Breast epithelium (tissue), 4 donors: ENCODE results near the gene HS3ST3A1. TPM values are rescaled to one million over a fixed set of nuclear protein-coding genes. Genes with fewer than 3 reads are reported as not detected.

Experiments used
- DNase-seq, 2 donors: peaks; one replicate each; pipeline ENCODE4 v3.0.0-alpha.2; 2019; ENCODE audit warnings: low spot score in 2 of 2
- H3K27ac ChIP-seq, 2 donors: fragments of 200-600 bp; sonication (generic) in 1 of 2; one replicate each; pipeline ENCODE4 v1.5.1; 2016 to 2019; ENCODE audit warnings: mild to moderate bottlenecking in 1 of 2
- H3K27me3 ChIP-seq, 2 donors: fragments of 200-600 bp; sonication (generic) in 1 of 2; one replicate each; pipeline versions ENCODE4 v1.5.1 to v1.6.0; 2017 to 2019; ENCODE audit warnings: control low read depth in 1 of 2, mild to moderate bottlenecking in 1 of 2
- H3K36me3 ChIP-seq: fragments of 200-600 bp; one replicate; pipeline ENCODE4 v1.5.1; 2019
- H3K4me1 ChIP-seq, 2 donors: fragments of 200-600 bp; sonication (generic); one replicate each; pipeline ENCODE4 v1.5.1; 2016 to 2019; ENCODE audit warnings: control low read depth in 1 of 2
- H3K4me3 ChIP-seq, 3 donors: fragments of 200-600 bp; sonication (generic); 1 replicate in 2 of 3; 2 replicates in 1 of 3; pipeline ENCODE4 v1.5.1; 2016 to 2019; ENCODE audit warnings: mild to moderate bottlenecking in 3 of 3, moderate library complexity in 2 of 3
- H3K9me3 ChIP-seq, 2 donors: fragments of 200-600 bp; sonication (generic) in 1 of 2; one replicate each; pipeline ENCODE4 v1.5.1; 2016 to 2019; ENCODE audit warnings: control low read depth in 1 of 2
- POLR2A ChIP-seq: fragments of 450-650 bp; IDR thresholded peaks from one replicate; pipeline ENCODE4 v1.6.1; 2016; ENCODE audit warnings: antibody characterized with exemption, mild to moderate bottlenecking, moderate library complexity
- POLR2AphosphoS5 ChIP-seq, 3 donors: sonication (generic); formaldehyde crosslinking; IDR thresholded peaks; one replicate each; pipeline ENCODE4 v1.6.1; 2017; ENCODE audit warnings: antibody characterized with exemption in 3 of 3
- intact Hi-C: fragments of 100-400 bp; cut with DNase I; formaldehyde crosslinking; loops from one replicate; pipeline ENCODE4 v1.15.1; 2023; ENCODE audit warnings: low total_unique reads
- total RNA-seq, 3 donors: library from RNA; depleted of rRNA; stranded (reverse); fragments of >200 nt; gene quantifications; one replicate each; pipeline ENCODE4 v1.1.0, GENCODE V29; 2016
- TF ChIP-seq, protein P1 (sequence below), 3 donors: fragments of 450-650 bp; IDR thresholded peaks; one replicate each; pipeline ENCODE4 v1.5.1; 2016 to 2017; ENCODE audit warnings: antibody characterized with exemption in 3 of 3, mild to moderate bottlenecking in 3 of 3, moderate library complexity in 3 of 3

The HS3ST3A1 gene
- 1 to 10 TPM in 2 of 3 donors, under 1 TPM in 1; 0.66 to 1.4 (median 1.0) TPM for total RNA-seq

GRCh38 chr17:13601776-13602551, at the start of gene HS3ST3A1:
HS3ST3A1 (minus strand) TSS chr17:13601929; CDS start chr17:13601129, 800 bp downstream.
- Histone ChIP-seq H3K27ac (no peak within 1 kb of the TSS), H3K4me3 (peak within 1 kb of the TSS; percentile 35 to 70 (median 55)), H3K27me3 (peaks cover 3 to 40% of the 10 kb centered on the region in 2 donors), H3K9me3 (no peaks in the 10 kb centered on the region), H3K4me1 (peaks cover 4 to 7% of the 10 kb centered on the region in 2 donors), H3K36me3 (no peaks in the 10 kb centered on the region)
- intact Hi-C loops: loop anchor here (10.0 kb wide), 2 partner anchors 697 to 703 kb away; partner anchors contain the start of gene HS3ST3B1
- DNase-seq: no peak
- TF ChIP-seq POLR2A: no peak
- TF ChIP-seq POLR2AphosphoS5 (IDR thresholded peaks at IDR 0.05): no peak
- TF ChIP-seq, protein P1, sequence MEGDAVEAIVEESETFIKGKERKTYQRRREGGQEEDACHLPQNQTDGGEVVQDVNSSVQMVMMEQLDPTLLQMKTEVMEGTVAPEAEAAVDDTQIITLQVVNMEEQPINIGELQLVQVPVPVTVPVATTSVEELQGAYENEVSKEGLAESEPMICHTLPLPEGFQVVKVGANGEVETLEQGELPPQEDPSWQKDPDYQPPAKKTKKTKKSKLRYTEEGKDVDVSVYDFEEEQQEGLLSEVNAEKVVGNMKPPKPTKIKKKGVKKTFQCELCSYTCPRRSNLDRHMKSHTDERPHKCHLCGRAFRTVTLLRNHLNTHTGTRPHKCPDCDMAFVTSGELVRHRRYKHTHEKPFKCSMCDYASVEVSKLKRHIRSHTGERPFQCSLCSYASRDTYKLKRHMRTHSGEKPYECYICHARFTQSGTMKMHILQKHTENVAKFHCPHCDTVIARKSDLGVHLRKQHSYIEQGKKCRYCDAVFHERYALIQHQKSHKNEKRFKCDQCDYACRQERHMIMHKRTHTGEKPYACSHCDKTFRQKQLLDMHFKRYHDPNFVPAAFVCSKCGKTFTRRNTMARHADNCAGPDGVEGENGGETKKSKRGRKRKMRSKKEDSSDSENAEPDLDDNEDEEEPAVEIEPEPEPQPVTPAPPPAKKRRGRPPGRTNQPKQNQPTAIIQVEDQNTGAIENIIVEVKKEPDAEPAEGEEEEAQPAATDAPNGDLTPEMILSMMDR (IDR thresholded peaks at IDR 0.05): no peak

- Histone ChIP-seq H3K4me1 (no peaks in the 10 kb centered on the region), H3K27ac (no peak overlapping the region), H3K4me3 (no peak overlapping the region), H3K36me3 (no peaks in the 10 kb centered on the region), H3K9me3 (no peaks in the 10 kb centered on the region), H3K27me3 (no peaks in the 10 kb centered on the region)
- TF ChIP-seq POLR2AphosphoS5 (IDR thresholded peaks at IDR 0.05): no peak
- TF ChIP-seq, protein P1 (IDR thresholded peaks at IDR 0.05): no peak
- no peak for TF ChIP-seq POLR2A
- intact Hi-C loops: no loop called here
- no peak for DNase-seq
These were observed 48.5 kb upstream of the HS3ST3A1 start for GRCh38 chr17:13650096-13650675.

- DNase-seq: no peak
- Histone ChIP-seq H3K4me1 (no peaks in the 10 kb centered on the region), H3K27ac (no peak overlapping the region), H3K9me3 (no peaks in the 10 kb centered on the region), H3K36me3 (no peaks in the 10 kb centered on the region), H3K4me3 (no peak overlapping the region), H3K27me3 (no peaks in the 10 kb centered on the region)
- intact Hi-C loops: no loop called here
- TF ChIP-seq POLR2A: no peak
- TF ChIP-seq, protein P1 (IDR thresholded peaks at IDR 0.05): no peak
- no peak for TF ChIP-seq POLR2AphosphoS5 (IDR thresholded peaks at IDR 0.05)
These were observed 45.9 kb upstream of the HS3ST3A1 start for GRCh38 chr17:13647543-13648021.

DNA sequence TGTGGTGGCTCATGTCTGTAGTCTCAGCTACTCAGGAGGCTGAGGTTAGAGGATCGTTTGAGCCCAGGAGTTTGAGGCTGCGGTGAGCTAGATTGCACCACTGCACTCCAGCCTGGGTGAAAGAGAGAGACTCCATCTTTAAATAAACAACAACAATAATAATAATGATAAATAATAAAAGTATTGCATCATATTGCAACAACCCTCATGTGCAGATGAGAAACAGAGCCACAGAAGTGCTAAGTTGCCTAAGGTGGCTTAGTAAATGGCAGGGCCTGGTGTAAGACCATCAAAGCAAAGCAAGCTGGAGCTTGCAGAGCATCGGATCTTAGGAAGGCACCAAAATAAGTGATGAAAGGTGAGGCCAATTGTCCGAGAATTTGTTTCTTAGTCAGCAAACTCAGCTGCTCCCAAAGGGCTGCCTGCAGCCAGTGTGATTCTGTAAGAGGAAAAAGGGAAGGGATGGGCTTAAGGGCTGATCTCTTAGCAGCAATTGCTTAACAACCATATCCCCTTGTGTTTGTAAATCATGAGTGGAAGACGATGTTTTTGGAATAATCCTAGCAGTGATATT, 45.3 kb upstream of the HS3ST3A1 start:
- intact Hi-C loops: no loop called here
- Histone ChIP-seq H3K9me3 (no peaks in the 10 kb centered on the region), H3K4me1 (no peaks in the 10 kb centered on the region), H3K36me3 (no peaks in the 10 kb centered on the region), H3K27ac (no peak overlapping the region), H3K27me3 (no peaks in the 10 kb centered on the region), H3K4me3 (no peak overlapping the region)
- TF ChIP-seq POLR2AphosphoS5 (IDR thresholded peaks at IDR 0.05): no peak
- TF ChIP-seq POLR2A: no peak
- TF ChIP-seq, protein P1 (IDR thresholded peaks at IDR 0.05): no peak
- DNase-seq: no peak

DNA sequence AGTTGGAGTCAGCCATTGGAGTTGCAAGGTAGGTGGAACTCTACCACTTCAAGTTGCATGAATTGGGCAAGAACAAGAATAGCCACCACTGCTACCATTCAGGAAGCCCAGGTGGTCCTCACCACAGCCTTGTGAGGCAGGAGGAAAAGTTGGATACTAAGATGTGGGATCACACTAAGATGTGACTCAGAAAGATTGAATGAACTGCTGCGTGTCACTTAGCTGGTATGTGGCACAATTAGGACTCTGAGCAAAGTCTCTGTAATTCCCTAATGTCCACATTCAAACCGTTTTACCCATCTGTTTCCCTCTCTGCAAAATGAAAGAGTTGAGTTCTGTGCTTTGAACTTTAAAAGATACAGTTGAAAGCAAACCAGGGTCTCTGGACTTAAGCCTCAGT, 44.7 kb upstream of the HS3ST3A1 start:
- intact Hi-C loops: no loop called here
- Histone ChIP-seq H3K4me1 (no peaks in the 10 kb centered on the region), H3K4me3 (no peak overlapping the region), H3K9me3 (no peaks in the 10 kb centered on the region), H3K27ac (no peak overlapping the region), H3K36me3 (no peaks in the 10 kb centered on the region), H3K27me3 (no peaks in the 10 kb centered on the region)
- TF ChIP-seq, protein P1 (IDR thresholded peaks at IDR 0.05): no peak
- no peak for TF ChIP-seq POLR2AphosphoS5 (IDR thresholded peaks at IDR 0.05)
- no peak for TF ChIP-seq POLR2A
- DNase-seq: no peak
